Ovary (tissue), 3 donors: Measurements from ENCODE around the gene SLC26A4.

Source experiments
- CTCF ChIP-seq, 3 donors: fragments of 450-650 bp in 2 of 3; fragments of 200-600 bp in 1 of 3; IDR thresholded peaks; one replicate each; pipeline versions ENCODE4 v1.5.1 to v1.8.0; 2016 to 2022; ENCODE audit warnings: antibody characterized with exemption in 3 of 3, mild to moderate bottlenecking in 1 of 3
- EP300 ChIP-seq: sonication (generic); formaldehyde crosslinking; IDR thresholded peaks from one replicate; pipeline ENCODE4 v1.6.1; 2017; ENCODE audit warnings: antibody characterized with exemption
- POLR2A ChIP-seq: fragments of 450-650 bp; IDR thresholded peaks from one replicate; pipeline ENCODE4 v1.6.1; 2017; ENCODE audit warnings: antibody characterized with exemption, mild to moderate bottlenecking, moderate library complexity
- donor health status: DM: no; HTN: no; CAD: no.

- TF ChIP-seq CTCF (IDR thresholded peaks at IDR 0.05), result no peak
- no peak for TF ChIP-seq POLR2A
- no peak for TF ChIP-seq EP300
Observed at GRCh38 chr7:107638594-107638993, 22.0 kb upstream of the SLC26A4 start.
